Retina (tissue), 1 donor: ENCODE data around the gene AVPR1B.

Source experiments
- DNase-seq: peaks from one replicate; pipeline ENCODE4 v3.0.0-alpha.2; 2016

Gene AVPR1B

GRCh38 chr1:206117151-206117948 lies at the start of gene AVPR1B:
Gene AVPR1B (minus strand): TSS chr1:206117388. CDS start chr1:206116890, 498 bp downstream.
- DNase-seq: peak; percentile 78

- no peak for DNase-seq
Observed at GRCh38 chr1:206145771-206146290, 28.6 kb upstream of the AVPR1B start.

GRCh38 chr1:206144605-206145004 lies 27.4 kb upstream of the AVPR1B start:
- DNase-seq: no peak

- no peak for DNase-seq
Observed at GRCh38 chr1:206143537-206144172, 26.5 kb upstream of the AVPR1B start.

- DNase-seq: no peak
Observed at GRCh38 chr1:206142770-206143169, 25.6 kb upstream of the AVPR1B start.

- no peak for DNase-seq
Observed at GRCh38 chr1:206142011-206142410, 24.8 kb upstream of the AVPR1B start.

GRCh38 chr1:206136241-206136640 lies 19.1 kb upstream of the AVPR1B start:
- DNase-seq: no peak

GRCh38 chr1:206135248-206135647 lies 18.1 kb upstream of the AVPR1B start:
- no peak for DNase-seq

- no peak for DNase-seq
Observed at GRCh38 chr1:206133751-206134415, 16.7 kb upstream of the AVPR1B start.

GRCh38 chr1:206131037-206131436 lies 13.8 kb upstream of the AVPR1B start:
- DNase-seq: no peak

GRCh38 chr1:206128196-206128595 lies 11.0 kb upstream of the AVPR1B start:
- no peak for DNase-seq

- DNase-seq: no peak
Observed at GRCh38 chr1:206127336-206127735, 10.1 kb upstream of the AVPR1B start.

- DNase-seq: no peak
Observed at GRCh38 chr1:206125346-206125745, 8.2 kb upstream of the AVPR1B start.

GRCh38 chr1:206122686-206123085 lies 5.5 kb upstream of the AVPR1B start:
- no peak for DNase-seq

GRCh38 chr1:206121269-206121668 lies 4.1 kb upstream of the AVPR1B start:
- no peak for DNase-seq

GRCh38 chr1:206120406-206120805 lies 3.2 kb upstream of the AVPR1B start:
- DNase-seq: no peak

- DNase-seq: no peak
Observed at GRCh38 chr1:206116873-206117150, 376 bp downstream of the AVPR1B start.

- DNase-seq: no peak
Observed at GRCh38 chr1:206116191-206116872, 856 bp downstream of the AVPR1B start.

- DNase-seq: no peak
Observed at GRCh38 chr1:206115791-206116190, 1.4 kb downstream of the AVPR1B start.

- DNase-seq: no peak
Observed at GRCh38 chr1:206114692-206115640, 2.2 kb downstream of the AVPR1B start.

GRCh38 chr1:206112600-206113301 lies 4.4 kb downstream of the AVPR1B start:
- DNase-seq: no peak
